PC-3 (cell line): ENCODE data around the gene MTA3. TPM values are rescaled to one million over a fixed set of nuclear protein-coding genes. Genes with fewer than 3 reads are reported as not detected.

ENCODE experiments used
- ATAC-seq: fragments of 200-7000 bp; cut with Tn5 transposase; 2 replicates; pipeline ENCODE4 v1.9.1; 2020; ENCODE audit warnings: mild to moderate bottlenecking, moderate library complexity
- BruUV-seq: library from RNA; stranded (reverse); fragments of 400-500 nt; replicated peaks from 2 replicates; lab custom pipeline; 2021; lab: Mats Ljungman, UMichigan
- CTCF ChIA-PET: fragments of 300-600 bp; sonication (Branson Sonifier 250); formaldehyde crosslinking; loops from one replicate; lab custom pipeline; 2022; ENCODE audit warnings: antibody characterized with exemption; lab: Charles Lee
- POLR2A ChIA-PET: fragments of 300-600 bp; sonication (Branson Sonifier 250); formaldehyde crosslinking; loops from one replicate; lab custom pipeline; 2022; ENCODE audit warnings: antibody characterized with exemption; ENCODE audit not compliant: unreplicated experiment; lab: Charles Lee
- DNase-seq: peaks from one replicate; pipeline ENCODE4 v3.0.0-alpha.2; 2015
- H2AFZ ChIP-seq: fragments of 300-600 bp; sonication (generic); 2 replicates; pipeline ENCODE4 v1.6.0; 2016; ENCODE audit warnings: antibody characterized with exemption, low read length
- H3F3A ChIP-seq: fragments of 300-600 bp; sonication (generic); one replicate; pipeline ENCODE4 v1.6.0; 2017; ENCODE audit warnings: antibody characterized with exemption, low read length, control low read depth, mild to moderate bottlenecking; ENCODE audit not compliant: unreplicated experiment
- H3K27ac ChIP-seq: fragments of 300-600 bp; sonication (generic); 2 replicates; pipeline ENCODE4 v1.5.1; 2016; ENCODE audit warnings: mild to moderate bottlenecking, low read length
- H3K27me3 ChIP-seq: fragments of 300-600 bp; sonication (generic); 2 replicates; pipeline ENCODE4 v1.6.1; 2016; ENCODE audit warnings: low read length, mixed read lengths
- H3K36me3 ChIP-seq: fragments of 300-600 bp; sonication (generic); 2 replicates; pipeline ENCODE4 v1.6.1; 2016; ENCODE audit warnings: low read depth, mixed run types, low read length, mixed read lengths
- H3K4me1 ChIP-seq: fragments of 300-600 bp; sonication (generic); 2 replicates; pipeline ENCODE4 v1.5.1; 2016; ENCODE audit warnings: low read length; ENCODE audit not compliant: insufficient read depth
- H3K4me2 ChIP-seq: fragments of 300-600 bp; sonication (generic); 2 replicates; pipeline ENCODE4 v1.6.0; 2016; ENCODE audit warnings: low read length
- H3K4me3 ChIP-seq: fragments of 300-600 bp; sonication (generic); 2 replicates; pipeline ENCODE4 v1.5.1; 2016; ENCODE audit warnings: mild to moderate bottlenecking, low read length, mixed read lengths
- H3K79me2 ChIP-seq: fragments of 300-600 bp; sonication (generic); 2 replicates; pipeline ENCODE4 v1.6.1; 2017; ENCODE audit warnings: low read length, mixed read lengths
- H3K9ac ChIP-seq: fragments of 300-600 bp; sonication (generic); 2 replicates; pipeline ENCODE4 v1.6.0; 2016; ENCODE audit warnings: mild to moderate bottlenecking, low read length
- H3K9me2 ChIP-seq: fragments of 300-600 bp; sonication (generic); replicated peaks from 2 replicates; pipeline ENCODE4 v1.6.1; 2016; ENCODE audit warnings: mixed run types, low read length, mixed read lengths
- H3K9me3 ChIP-seq: fragments of 300-600 bp; sonication (generic); 2 replicates; pipeline ENCODE4 v1.6.1; 2016; ENCODE audit warnings: low read length, mixed read lengths
- H4K20me1 ChIP-seq: fragments of 300-600 bp; sonication (generic); 2 replicates; pipeline ENCODE4 v1.6.1; 2016; ENCODE audit warnings: low read length, mixed read lengths
- CTCF ChIP-seq: fragments of 300-600 bp; sonication (generic); conservative IDR thresholded peaks from 2 replicates; pipeline ENCODE4 v1.5.1; 2017; ENCODE audit warnings: antibody characterized with exemption, low read depth, mild to moderate bottlenecking, low read length
- EZH2 ChIP-seq: fragments of 300-600 bp; sonication (generic); IDR thresholded peaks from one replicate; pipeline ENCODE4 v1.6.1; 2017; ENCODE audit warnings: antibody characterized with exemption, mild to moderate bottlenecking, low read length; ENCODE audit not compliant: unreplicated experiment
- EZH2phosphoT487 ChIP-seq: fragments of 300-600 bp; sonication (generic); IDR thresholded peaks from 2 replicates; pipeline ENCODE4 v1.6.1; 2018; ENCODE audit warnings: mild to moderate bottlenecking, antibody characterized with exemption, low read length, borderline replicate concordance
- intact Hi-C: fragments of 100-400 bp; cut with micrococcal nuclease; formaldehyde crosslinking; loops from 2 replicates; pipeline ENCODE4 v1.9.0; 2023
- total RNA-seq: library from RNA; depleted of rRNA; stranded (reverse); fragments of >200 nt; gene quantifications from 2 replicates; pipeline ENCODE4 v1.2.3, GENCODE V29; 2014

MTA3 gene
- total RNA-seq, 1 experiment from 2014 or later: 27.3 TPM

- no peaks in the 10 kb centered on the region for H3K36me3 ChIP-seq
- TF ChIP-seq CTCF (no peak), EZH2phosphoT487 (no peak), EZH2 (no peak)
- no peaks in the 10 kb centered on the region for H3K79me2 ChIP-seq
- CTCF ChIA-PET: interaction anchor here (0.5 kb wide), 1 partner anchor 147 kb away, joined by 4 read pairs; no protein-coding TSS in a partner anchor
- H3K4me1 ChIP-seq: no peaks in the 10 kb centered on the region
- H3K27me3 ChIP-seq: no peaks in the 10 kb centered on the region
- H3K9me2 ChIP-seq: no peaks in the 10 kb centered on the region
- BruUV-seq: no TSS peak
- H2AFZ ChIP-seq: no peak overlapping the region
- H3F3A ChIP-seq: no peaks in the 10 kb centered on the region
- POLR2A ChIA-PET: no interaction called here
- intact Hi-C loops: no loop called here
- no peak overlapping the region for H3K9ac ChIP-seq
- H3K9me3 ChIP-seq: no peaks in the 10 kb centered on the region
- no peak overlapping the region for H3K4me3 ChIP-seq
- DNase-seq (no peak), ATAC-seq (no peak)
- no peaks in the 10 kb centered on the region for H4K20me1 ChIP-seq
- H3K4me2 ChIP-seq: no peak overlapping the region
- H3K27ac ChIP-seq: no peak overlapping the region
Measured at GRCh38 chr2:42588121-42588520, 19.7 kb downstream of the MTA3 start.

- Histone ChIP-seq H3K79me2 (no peaks in the 10 kb centered on the region), H2AFZ (no peak overlapping the region), H3K9me3 (no peaks in the 10 kb centered on the region), H3F3A (no peaks in the 10 kb centered on the region), H4K20me1 (no peaks in the 10 kb centered on the region), H3K4me1 (no peaks in the 10 kb centered on the region), H3K4me3 (no peak overlapping the region), H3K9me2 (no peaks in the 10 kb centered on the region), H3K27ac (no peak overlapping the region), H3K4me2 (no peak overlapping the region), H3K27me3 (no peaks in the 10 kb centered on the region), H3K9ac (no peak overlapping the region), H3K36me3 (no peaks in the 10 kb centered on the region)
- TF ChIP-seq EZH2phosphoT487 (no peak), EZH2 (no peak), CTCF (no peak)
- DNase-seq: no peak
- intact Hi-C loops: no loop called here
- no peak for ATAC-seq
- ChIA-PET CTCF (no interaction called here), POLR2A (no interaction called here)
- BruUV-seq: no TSS peak
Measured at GRCh38 chr2:42590176-42590575, 21.7 kb downstream of the MTA3 start.

GRCh38 chr2:42593282-42593681 lies 24.9 kb downstream of the MTA3 start:
- ATAC-seq (no peak), DNase-seq (no peak)
- no peaks in the 10 kb centered on the region for H3K36me3 ChIP-seq
- H3K4me1 ChIP-seq: no peaks in the 10 kb centered on the region
- 0 out of 2 replicates have a peak, but pooled peaks cover 5% of the 10 kb centered on the region for H3K79me2 ChIP-seq
- no peaks in the 10 kb centered on the region for H3F3A ChIP-seq
- H3K4me3 ChIP-seq: no peak overlapping the region
- no peak overlapping the region for H2AFZ ChIP-seq
- ChIA-PET POLR2A (no interaction called here), CTCF (no interaction called here)
- no peaks in the 10 kb centered on the region for H3K27me3 ChIP-seq
- no peaks in the 10 kb centered on the region for H4K20me1 ChIP-seq
- TF ChIP-seq EZH2phosphoT487: no peak
- TF ChIP-seq EZH2: no peak
- TF ChIP-seq CTCF: no peak
- intact Hi-C loops: no loop called here
- H3K9me3 ChIP-seq: no peaks in the 10 kb centered on the region
- H3K27ac ChIP-seq: no peak overlapping the region
- no peak overlapping the region for H3K4me2 ChIP-seq
- H3K9me2 ChIP-seq: no peaks in the 10 kb centered on the region
- no TSS peak for BruUV-seq
- no peak overlapping the region for H3K9ac ChIP-seq
